ENCODE data around the gene LRP5.
"Not testable (repeated sequence)": the region's sequence is repeated elsewhere in the genome, so short reads cannot be mapped to it uniquely, and the experiment has no call there.

LRP5 gene

GRCh38 chr11:68469642-68470041, 157.3 kb downstream of the LRP5 start:
- no peak for DNase-seq (ENCODE audit: low spot score)

GRCh38 chr11:68470304-68470811, 158.0 kb downstream of the LRP5 start:
- no peak for DNase-seq (ENCODE audit: low spot score)

GRCh38 chr11:68471360-68472340, 159.3 kb downstream of the LRP5 start:
- DNase-seq (ENCODE audit: low spot score), result no peak

- no peak for DNase-seq (ENCODE audit: low spot score)
Observed at GRCh38 chr11:68472778-68473177, 160.4 kb downstream of the LRP5 start.

- DNase-seq (ENCODE audit: low spot score), result no peak
Observed at GRCh38 chr11:68473693-68474092, 161.3 kb downstream of the LRP5 start.

- not testable (repeated sequence) for DNase-seq (ENCODE audit: low spot score)
Observed at GRCh38 chr11:68475626-68476025, 163.2 kb downstream of the LRP5 start.

- DNase-seq (ENCODE audit: low spot score), result no peak
Observed at GRCh38 chr11:68479390-68479789, 167.0 kb downstream of the LRP5 start.

GRCh38 chr11:68480193-68480592, 167.8 kb downstream of the LRP5 start:
- DNase-seq (ENCODE audit: low spot score), result no peak

GRCh38 chr11:68480852-68481510, 168.6 kb downstream of the LRP5 start:
- DNase-seq (ENCODE audit: low spot score), result no peak

GRCh38 chr11:68481579-68482240, 169.3 kb downstream of the LRP5 start:
- no peak for DNase-seq (ENCODE audit: low spot score)

GRCh38 chr11:68488623-68489022, 176.2 kb downstream of the LRP5 start:
- no peak for DNase-seq (ENCODE audit: low spot score)

GRCh38 chr11:68495220-68495729, 182.9 kb downstream of the LRP5 start:
- DNase-seq (ENCODE audit: low spot score), result no peak

GRCh38 chr11:68495872-68496271, 183.5 kb downstream of the LRP5 start:
- no peak for DNase-seq (ENCODE audit: low spot score)

- no peak for DNase-seq (ENCODE audit: low spot score)
Observed at GRCh38 chr11:68497761-68498160, 185.4 kb downstream of the LRP5 start.

GRCh38 chr11:68498321-68498720, 185.9 kb downstream of the LRP5 start:
- peak; percentile 29 for DNase-seq (ENCODE audit: low spot score)
